ENCODE measurements around the gene SCAMP3. TPM values are rescaled to one million over a fixed set of nuclear protein-coding genes. Genes with fewer than 3 reads are reported as not detected.
A peak's percentile ranks its signal among the peaks of the same experiment; 100 is the strongest.
"Not testable (repeated sequence)": the region's sequence is repeated elsewhere in the genome, so short reads cannot be mapped to it uniquely, and the experiment has no call there.

The SCAMP3 gene
- total RNA-seq, 3 donors from 2014 or later = 193 to 214 (median 208) TPM

DNA sequence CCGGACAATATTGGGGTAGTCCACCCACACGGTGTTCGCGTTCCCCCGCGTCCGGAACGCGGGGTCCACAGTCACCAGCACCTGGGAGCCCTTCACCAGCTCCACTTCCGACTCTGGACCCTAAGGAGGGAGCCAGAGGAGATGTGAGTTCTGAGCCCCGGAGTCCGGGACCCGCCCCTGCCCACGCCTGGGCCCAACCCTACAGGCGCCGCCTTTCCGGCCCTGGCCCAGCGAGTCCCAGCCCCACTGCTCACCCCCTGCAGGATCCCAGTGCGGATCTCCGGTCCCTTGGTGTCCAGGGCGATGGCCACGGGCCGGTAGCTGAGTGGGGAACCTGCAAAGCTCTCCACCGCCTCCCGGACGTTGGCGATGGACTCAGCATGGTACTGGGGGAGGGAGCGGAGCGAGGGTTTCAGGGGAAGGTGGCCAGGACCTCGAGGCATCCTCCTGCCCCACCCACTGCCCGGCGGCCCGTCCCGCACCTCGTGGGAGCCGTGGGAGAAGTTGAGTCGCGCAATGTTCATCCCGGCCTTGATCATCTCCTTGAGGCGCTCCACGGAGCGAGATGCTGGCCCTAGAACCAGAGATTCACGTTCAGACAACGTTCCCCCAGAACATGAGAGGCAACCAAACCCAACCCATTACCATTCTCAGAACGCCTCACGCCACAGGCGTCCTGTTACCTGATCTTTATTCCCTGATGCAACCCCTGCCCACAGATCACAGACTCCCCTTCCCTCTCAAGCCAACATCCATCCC, 33.2 kb upstream of the SCAMP3 start:
- Mint-ChIP-seq H3K36me3 (ENCODE audit: insufficient read depth) (no peaks in the 10 kb centered on the region), H3K4me3 (no peak overlapping the region), H3K4me1 (ENCODE audit: low read depth) (peaks cover 4% of the 10 kb centered on the region), H3K27me3 (ENCODE audit: low read depth) (peaks cover 33% of the 10 kb centered on the region), H3K9me3 (no peaks in the 10 kb centered on the region)
- peak in 1 of 2 donors; percentile 59 for ATAC-seq
- DNase-seq = no peak

DNA sequence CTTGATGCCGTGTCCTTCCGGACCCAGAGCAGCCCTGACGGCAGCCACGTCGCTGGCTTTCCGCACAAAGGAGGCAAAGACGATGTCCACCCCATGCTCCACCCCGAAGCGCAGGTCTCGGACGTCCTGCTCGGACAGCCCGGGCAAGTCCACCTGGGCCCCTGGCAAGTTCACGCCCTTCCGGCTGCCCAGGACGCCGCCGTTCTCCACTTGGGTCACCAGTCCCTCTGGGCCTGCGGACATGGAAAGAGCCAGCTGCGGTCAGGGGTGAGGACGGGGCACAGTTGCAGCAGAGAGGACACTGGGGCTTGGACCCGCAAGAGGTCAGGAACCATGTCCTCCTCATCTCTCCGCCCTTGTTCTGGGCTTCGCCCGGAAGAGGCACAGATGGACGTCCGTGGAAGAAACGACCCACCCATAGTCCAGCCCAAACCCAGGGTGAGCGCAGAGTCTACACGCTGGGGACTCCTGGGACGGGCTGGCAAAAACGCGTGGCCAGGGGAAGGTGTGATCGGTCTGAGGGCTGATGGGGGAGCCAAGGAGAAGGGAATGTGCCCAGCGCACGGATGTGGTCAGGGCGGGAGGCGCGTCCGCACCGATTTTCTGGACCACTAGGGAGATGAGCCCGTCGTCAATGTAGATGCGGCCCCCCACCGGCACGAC, 32.5 kb upstream of the SCAMP3 start:
- Mint-ChIP-seq H3K4me1 (ENCODE audit: low read depth) (peaks cover 4% of the 10 kb centered on the region), H3K27me3 (ENCODE audit: low read depth) (peaks cover 34% of the 10 kb centered on the region), H3K36me3 (ENCODE audit: insufficient read depth) (no peaks in the 10 kb centered on the region), H3K4me3 (no peak overlapping the region), H3K9me3 (no peaks in the 10 kb centered on the region)
- DNase-seq (no peak), ATAC-seq (peak in 1 of 2 donors; percentile 17)

DNA sequence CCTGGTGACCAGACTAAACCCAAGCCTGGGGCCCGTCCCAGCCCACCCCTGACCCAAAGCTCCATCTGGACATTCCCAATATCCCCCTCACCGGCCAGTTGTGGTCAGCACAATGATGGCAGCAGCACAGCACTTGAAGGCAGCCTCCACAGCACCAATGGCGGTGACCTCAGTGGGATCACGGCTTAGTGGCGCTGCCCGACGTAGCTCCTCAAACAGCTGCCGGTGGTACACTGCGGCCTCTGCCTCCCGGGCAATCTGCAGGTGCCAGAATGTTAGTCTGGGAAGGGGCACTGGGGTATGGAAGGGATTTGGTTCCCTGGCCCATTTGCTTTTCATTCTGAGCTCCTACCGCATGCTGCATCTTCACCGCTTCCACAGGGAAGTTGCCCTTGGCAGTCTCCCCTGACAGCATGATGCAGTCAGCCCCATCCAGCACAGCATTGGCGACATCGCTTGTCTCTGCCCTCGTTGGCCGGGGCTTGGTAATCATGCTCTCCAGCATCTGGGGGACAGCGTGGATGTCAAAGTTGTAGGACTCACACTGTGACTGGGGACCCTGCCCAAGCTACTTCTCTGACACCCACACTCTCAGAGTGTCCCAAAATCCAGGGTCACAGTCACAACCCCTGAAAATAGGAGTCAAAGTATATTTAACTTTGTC, 31.1 kb upstream of the SCAMP3 start:
- H3K4me1 Mint-ChIP-seq (ENCODE audit: low read depth) = peaks cover 4% of the 10 kb centered on the region
- no peaks in the 10 kb centered on the region for H3K36me3 Mint-ChIP-seq (ENCODE audit: insufficient read depth)
- no peak for DNase-seq

GRCh38 chr1:155291006-155291405, 28.8 kb upstream of the SCAMP3 start:
- not testable (repeated sequence) for H3K36me3 Mint-ChIP-seq (ENCODE audit: insufficient read depth); H3K9me3 Mint-ChIP-seq; DNase-seq; H3K4me3 Mint-ChIP-seq; ATAC-seq; H3K4me1 Mint-ChIP-seq (ENCODE audit: low read depth)
- peaks cover 17% of the 10 kb centered on the region for H3K27me3 Mint-ChIP-seq (ENCODE audit: low read depth)

More for the DNA sequence above, 31.1 kb upstream of the SCAMP3 start:
- no peak for ATAC-seq
- Mint-ChIP-seq H3K4me3 (no peak overlapping the region), H3K27me3 (ENCODE audit: low read depth) (peaks cover 34% of the 10 kb centered on the region), H3K9me3 (no peaks in the 10 kb centered on the region)

DNA sequence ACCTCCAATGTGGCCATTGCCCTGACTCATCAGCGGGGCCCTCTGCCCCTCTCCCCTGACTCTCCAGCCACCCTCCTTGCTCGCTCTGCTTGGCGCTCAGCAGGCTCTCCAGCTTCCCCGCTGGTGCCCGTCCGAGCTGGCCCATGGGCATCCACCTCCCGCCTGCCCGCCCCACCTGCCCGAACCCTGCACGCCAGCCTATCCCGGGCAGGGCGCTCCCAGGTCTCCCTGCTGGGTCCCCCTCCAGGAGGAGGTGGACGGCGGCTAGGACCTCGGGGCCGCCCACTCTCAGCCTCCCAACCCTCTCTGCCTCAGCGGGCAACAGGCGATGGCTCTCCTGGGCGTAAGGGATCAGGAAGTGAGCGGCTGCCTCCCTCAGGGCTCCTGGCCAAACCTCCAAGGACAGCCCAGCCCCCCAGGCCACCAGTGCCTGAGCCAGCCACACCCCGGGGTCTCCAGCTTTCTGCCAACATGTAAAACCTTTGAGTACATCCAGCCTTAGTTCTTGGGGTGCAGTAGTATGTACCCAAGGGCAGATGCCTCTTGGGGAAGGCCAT, 25.9 kb upstream of the SCAMP3 start:
- peaks cover 1% of the 10 kb centered on the region for H3K27me3 Mint-ChIP-seq (ENCODE audit: low read depth)
- no peaks in the 10 kb centered on the region for H3K4me1 Mint-ChIP-seq (ENCODE audit: low read depth)
- no peak overlapping the region for H3K4me3 Mint-ChIP-seq
- no peak for DNase-seq
- ATAC-seq = no peak
- H3K36me3 Mint-ChIP-seq (ENCODE audit: insufficient read depth) = no peaks in the 10 kb centered on the region
- H3K9me3 Mint-ChIP-seq = no peaks in the 10 kb centered on the region

DNA sequence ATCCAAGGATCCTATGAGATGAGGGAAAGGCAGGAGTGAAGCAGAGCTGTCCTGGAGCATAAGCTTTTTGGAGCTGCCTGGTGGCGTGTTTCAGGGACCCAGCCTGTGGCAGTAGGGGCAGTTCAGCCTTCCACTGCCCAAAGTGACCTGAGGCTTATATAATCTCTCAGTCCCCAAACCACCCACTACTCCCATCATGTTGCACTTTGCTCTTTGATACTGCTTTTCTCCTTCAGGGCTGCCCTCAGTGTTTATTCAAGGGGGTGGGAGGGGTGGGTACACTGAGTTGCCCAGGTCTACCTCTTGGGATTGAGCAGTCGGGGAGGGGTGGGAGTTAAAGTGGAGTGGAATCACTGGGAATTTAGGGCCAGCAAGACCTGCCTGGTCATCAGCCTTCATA, 24.4 kb upstream of the SCAMP3 start:
- Mint-ChIP-seq H3K36me3 (ENCODE audit: insufficient read depth) (no peaks in the 10 kb centered on the region), H3K9me3 (no peaks in the 10 kb centered on the region), H3K27me3 (ENCODE audit: low read depth) (peaks cover 1% of the 10 kb centered on the region), H3K4me1 (ENCODE audit: low read depth) (no peaks in the 10 kb centered on the region), H3K4me3 (no peak overlapping the region)
- ATAC-seq (no peak), DNase-seq (no peak)

DNA sequence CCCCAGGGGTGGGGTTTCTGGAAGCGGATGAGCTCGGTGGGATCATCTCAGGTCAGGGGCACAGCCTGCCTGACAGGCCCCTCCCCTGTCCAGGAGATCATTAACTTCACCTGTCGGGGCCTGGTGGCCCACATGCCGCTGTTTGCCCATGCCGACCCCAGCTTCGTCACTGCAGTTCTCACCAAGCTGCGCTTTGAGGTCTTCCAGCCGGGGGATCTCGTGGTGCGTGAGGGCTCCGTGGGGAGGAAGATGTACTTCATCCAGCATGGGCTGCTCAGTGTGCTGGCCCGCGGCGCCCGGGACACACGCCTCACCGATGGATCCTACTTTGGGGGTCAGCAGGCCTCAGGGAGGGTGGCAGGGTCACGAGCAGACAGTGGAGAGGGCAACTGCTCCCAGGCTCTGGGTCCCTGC, 23.5 kb upstream of the SCAMP3 start:
- Mint-ChIP-seq H3K9me3 (no peaks in the 10 kb centered on the region), H3K27me3 (ENCODE audit: low read depth) (peaks cover 1% of the 10 kb centered on the region), H3K4me1 (ENCODE audit: low read depth) (no peaks in the 10 kb centered on the region), H3K36me3 (ENCODE audit: insufficient read depth) (no peaks in the 10 kb centered on the region), H3K4me3 (no peak overlapping the region)
- ATAC-seq (no peak), DNase-seq (no peak)

GRCh38 chr1:155285063-155285462, 22.9 kb upstream of the SCAMP3 start:
- DNase-seq (no peak), ATAC-seq (no peak)
- Mint-ChIP-seq H3K4me1 (ENCODE audit: low read depth) (no peaks in the 10 kb centered on the region), H3K9me3 (no peaks in the 10 kb centered on the region), H3K27me3 (ENCODE audit: low read depth) (peaks cover 1% of the 10 kb centered on the region), H3K4me3 (no peak overlapping the region), H3K36me3 (ENCODE audit: insufficient read depth) (no peaks in the 10 kb centered on the region)

GRCh38 chr1:155284476-155284875, 22.3 kb upstream of the SCAMP3 start:
- H3K27me3 Mint-ChIP-seq (ENCODE audit: low read depth) = no peaks in the 10 kb centered on the region
- no peaks in the 10 kb centered on the region for H3K4me1 Mint-ChIP-seq (ENCODE audit: low read depth)
- DNase-seq = no peak
- no peak for ATAC-seq
- H3K9me3 Mint-ChIP-seq = no peaks in the 10 kb centered on the region
- no peaks in the 10 kb centered on the region for H3K36me3 Mint-ChIP-seq (ENCODE audit: insufficient read depth)
- no peak overlapping the region for H3K4me3 Mint-ChIP-seq

DNA sequence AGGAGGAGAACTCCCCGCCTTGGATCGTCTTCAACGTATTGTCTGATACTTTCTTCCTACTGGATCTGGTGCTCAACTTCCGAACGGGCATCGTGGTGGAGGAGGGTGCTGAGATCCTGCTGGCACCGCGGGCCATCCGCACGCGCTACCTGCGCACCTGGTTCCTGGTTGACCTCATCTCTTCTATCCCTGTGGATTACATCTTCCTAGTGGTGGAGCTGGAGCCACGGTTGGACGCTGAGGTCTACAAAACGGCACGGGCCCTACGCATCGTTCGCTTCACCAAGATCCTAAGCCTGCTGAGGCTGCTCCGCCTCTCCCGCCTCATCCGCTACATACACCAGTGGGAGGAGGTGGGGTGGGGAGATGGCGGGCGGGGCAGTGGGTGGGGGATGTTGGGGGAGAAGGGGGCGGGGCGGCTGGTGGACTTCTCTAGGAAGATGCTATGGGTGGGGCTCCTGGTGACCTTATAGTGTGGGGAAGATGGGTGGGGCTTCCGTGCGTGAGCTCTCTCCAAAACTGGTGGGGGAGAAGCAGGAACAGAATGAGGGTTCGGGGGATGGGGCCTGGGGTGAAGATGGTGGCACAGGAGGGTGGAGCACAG, 20.4 kb upstream of the SCAMP3 start:
- DNase-seq (no peak), ATAC-seq (no peak)
- H3K9me3 Mint-ChIP-seq = no peaks in the 10 kb centered on the region
- peaks cover 2% of the 10 kb centered on the region for H3K4me1 Mint-ChIP-seq (ENCODE audit: low read depth)
- no peaks in the 10 kb centered on the region for H3K27me3 Mint-ChIP-seq (ENCODE audit: low read depth)
- no peaks in the 10 kb centered on the region for H3K36me3 Mint-ChIP-seq (ENCODE audit: insufficient read depth)
- H3K4me3 Mint-ChIP-seq = no peak overlapping the region

DNA sequence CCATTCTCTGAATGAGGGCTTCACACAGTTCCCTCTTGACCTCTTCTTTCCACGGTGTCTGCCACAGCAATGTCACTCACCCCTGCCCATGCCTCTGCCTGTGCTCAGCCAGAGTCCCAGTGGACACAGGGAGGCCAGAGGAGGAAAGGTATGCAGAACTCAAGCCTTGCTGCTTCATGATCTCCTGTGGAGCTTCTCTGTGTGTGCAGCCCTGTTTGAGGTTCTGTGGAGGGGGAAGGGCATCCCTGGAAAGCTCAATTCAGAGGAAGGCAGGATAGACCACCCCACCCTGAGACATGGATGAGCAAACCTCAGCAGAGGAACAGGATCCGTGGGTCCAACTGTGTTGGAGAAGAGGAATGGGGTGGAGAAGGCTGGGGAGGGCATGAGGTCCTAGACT, 17.1 kb upstream of the SCAMP3 start:
- DNase-seq = no peak
- Mint-ChIP-seq H3K27me3 (ENCODE audit: low read depth) (no peaks in the 10 kb centered on the region), H3K4me1 (ENCODE audit: low read depth) (peaks cover 17% of the 10 kb centered on the region), H3K36me3 (ENCODE audit: insufficient read depth) (no peaks in the 10 kb centered on the region), H3K4me3 (no peak overlapping the region), H3K9me3 (no peaks in the 10 kb centered on the region)
- no peak for ATAC-seq

DNA sequence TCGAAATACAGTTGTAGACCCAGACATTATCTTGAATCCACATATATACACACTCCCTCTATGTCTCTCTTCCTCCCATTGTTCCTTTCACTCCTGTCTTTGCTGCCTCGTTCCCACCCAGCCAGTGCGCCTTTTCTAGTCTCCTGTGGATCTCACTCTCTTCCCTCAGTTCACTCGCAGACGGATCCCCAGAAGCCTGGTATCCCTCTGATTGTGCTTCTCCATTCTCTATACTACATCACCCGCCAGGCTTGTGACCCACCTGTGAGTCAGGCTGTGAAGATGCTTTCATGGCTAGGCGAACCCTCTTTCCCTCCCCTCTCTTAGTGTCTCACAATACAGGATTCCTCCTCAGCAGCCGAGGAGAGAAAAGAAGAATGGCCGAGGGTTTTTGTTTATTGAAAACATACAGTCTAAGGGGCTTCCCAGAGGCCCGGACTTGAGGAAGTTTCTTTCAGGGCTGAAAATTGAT, 16.6 kb upstream of the SCAMP3 start:
- no peak for ATAC-seq
- no peaks in the 10 kb centered on the region for H3K9me3 Mint-ChIP-seq

DNA sequence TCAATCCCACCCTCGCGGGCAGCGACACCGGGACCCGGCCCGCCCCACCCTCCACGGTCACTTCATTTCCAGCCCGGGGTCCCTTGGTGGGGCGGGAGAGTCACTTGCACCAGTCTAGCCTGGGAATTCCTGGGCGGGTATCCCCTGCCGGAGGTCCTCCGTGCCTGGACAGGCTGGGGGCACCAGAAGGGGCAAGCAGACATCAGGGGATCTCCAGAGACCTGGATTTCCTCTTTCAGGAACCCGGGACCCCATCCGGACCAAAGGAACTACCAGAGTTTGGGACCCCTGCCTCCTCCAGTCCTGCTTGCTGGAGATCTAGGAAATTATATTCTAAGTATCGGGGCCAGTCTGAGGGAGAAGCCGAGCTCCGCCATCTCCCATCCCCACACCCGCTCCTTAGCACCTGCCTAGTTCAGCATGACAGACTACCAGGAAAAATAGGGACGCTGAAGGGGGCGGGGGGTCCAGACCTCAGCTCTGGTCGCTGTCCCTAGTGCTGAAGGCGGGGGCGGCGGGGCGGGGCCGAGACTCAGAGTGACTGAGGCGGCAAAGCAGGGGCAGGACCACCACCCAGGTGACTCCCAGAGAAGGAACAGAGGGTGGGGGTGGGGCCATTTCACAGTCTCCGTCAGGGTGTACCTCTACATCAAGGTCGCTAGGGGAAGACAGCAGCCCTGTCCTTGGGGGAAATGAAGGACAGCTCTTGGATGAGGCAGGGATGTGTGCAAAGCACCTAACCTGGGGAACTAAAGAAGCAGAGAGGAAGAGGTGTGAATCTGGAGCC, 15.9 kb upstream of the SCAMP3 start:
- Mint-ChIP-seq H3K27me3 (ENCODE audit: low read depth) (no peaks in the 10 kb centered on the region), H3K4me1 (ENCODE audit: low read depth) (peaks cover 22% of the 10 kb centered on the region), H3K36me3 (ENCODE audit: insufficient read depth) (no peaks in the 10 kb centered on the region), H3K4me3 (peak overlapping the region; percentile 70), H3K9me3 (no peaks in the 10 kb centered on the region)
- ATAC-seq (peak; percentile 38 to 44), DNase-seq (peak; percentile 69)

More for the DNA sequence above, 16.6 kb upstream of the SCAMP3 start:
- DNase-seq = no peak
- no peaks in the 10 kb centered on the region for H3K36me3 Mint-ChIP-seq (ENCODE audit: insufficient read depth)
- H3K4me1 Mint-ChIP-seq (ENCODE audit: low read depth) = peaks cover 19% of the 10 kb centered on the region
- H3K4me3 Mint-ChIP-seq = no peak overlapping the region
- no peaks in the 10 kb centered on the region for H3K27me3 Mint-ChIP-seq (ENCODE audit: low read depth)

Data from activated T-cell treated with anti-CD3 and anti-CD28 coated beads, Interleukin-2, amount 50 U/mL, for 4 hours (primary cell).